HEK293 (cell line): ENCODE data around the gene ST6GALNAC1.
A peak's percentile ranks its signal among the peaks of the same experiment; 100 is the strongest.

ENCODE experiments used
- CTCF ChIA-PET: fragments of 350-600 bp; formaldehyde crosslinking; extraction: SDS; loops from one replicate; lab custom pipeline; 2021; ENCODE audit warnings: antibody characterized with exemption; lab: Yijun Ruan, JAX
- POLR2A ChIA-PET: fragments of 300-600 bp; formaldehyde crosslinking; extraction: SDS; loops from one replicate; lab custom pipeline; 2020; ENCODE audit warnings: antibody characterized with exemption, inconsistent platforms; lab: Yijun Ruan, JAX
- H3K27ac ChIP-seq: fragments of 200-500 bp; sonication (Bioruptor generic); 2 replicates; pipeline ENCODE4 v1.5.1; 2014; ENCODE audit warnings: low read depth, low read length, control low read depth, inconsistent platforms; ENCODE audit errors: extremely low read depth
- H3K36me3 ChIP-seq, 2 experiments: fragments of 200-500 bp in 1 of 2; sonication (Bioruptor generic) in 1 of 2; 1 replicate in 1 of 2; 2 replicates in 1 of 2; pipeline ENCODE4 v1.5.1; 2014 to 2017; ENCODE audit warnings: inconsistent platforms in 2 of 2, low read length in 2 of 2; ENCODE audit not compliant: control insufficient read depth in 2 of 2, insufficient read depth in 1 of 2
- H3K4me1 ChIP-seq: fragments of 200-500 bp; sonication (Bioruptor generic); 2 replicates; pipeline ENCODE4 v1.5.1; 2014; ENCODE audit warnings: mild to moderate bottlenecking, low read length, inconsistent platforms; ENCODE audit not compliant: control insufficient read depth, insufficient read depth
- H3K4me3 ChIP-seq: 2 replicates; pipeline ENCODE4 v1.5.1; 2011; ENCODE audit warnings: low read depth, mild to moderate bottlenecking, control low read depth, low read length, moderate library complexity
- H3K9me3 ChIP-seq: fragments of 200-500 bp; sonication (Bioruptor generic); 2 replicates; pipeline ENCODE4 v1.5.1; 2014; ENCODE audit warnings: low read depth, low read length, inconsistent platforms; ENCODE audit not compliant: control insufficient read depth, insufficient read depth
- GLIS2 ChIP-seq: fragments of 450-650 bp; formaldehyde crosslinking; IDR thresholded peaks from 2 replicates; pipeline ENCODE4 v1.5.1; 2016; ENCODE audit warnings: missing biosample characterization, missing genetic modification characterization
- IKZF3 ChIP-seq: fragments of 450-650 bp; IDR thresholded peaks from 2 replicates; pipeline ENCODE4 v1.5.0; 2018; ENCODE audit warnings: missing biosample characterization, mild to moderate bottlenecking, missing genetic modification characterization, moderate library complexity
- KLF16 ChIP-seq: fragments of 450-650 bp; formaldehyde crosslinking; IDR thresholded peaks from 2 replicates; pipeline ENCODE4 v1.5.1; 2017; ENCODE audit warnings: missing biosample characterization, missing genetic modification characterization
- SETDB1 ChIP-seq: IDR thresholded peaks from one replicate; pipeline ENCODE4 v1.6.1; 2017; ENCODE audit warnings: mild to moderate bottlenecking, low read length, moderate library complexity, mixed read lengths; ENCODE audit not compliant: insufficient read length
- ZFP3 ChIP-seq: fragments of 450-650 bp; formaldehyde crosslinking; IDR thresholded peaks from 2 replicates; pipeline ENCODE4 v1.5.1; 2016; ENCODE audit warnings: low read depth, missing biosample characterization, missing genetic modification characterization
- ZFP37 ChIP-seq: fragments of 450-650 bp; formaldehyde crosslinking; IDR thresholded peaks from 2 replicates; pipeline ENCODE4 v1.5.1; 2016; ENCODE audit warnings: missing biosample characterization, missing genetic modification characterization
- ZNF112 ChIP-seq: fragments of 450-650 bp; formaldehyde crosslinking; IDR thresholded peaks from 2 replicates; pipeline ENCODE4 v1.5.0; 2017; ENCODE audit warnings: missing biosample characterization, missing genetic modification characterization
- ZNF184 ChIP-seq: fragments of 450-650 bp; IDR thresholded peaks from 2 replicates; pipeline ENCODE4 v1.5.1; 2018; ENCODE audit warnings: missing biosample characterization, mild to moderate bottlenecking, missing genetic modification characterization
- ZNF266 ChIP-seq: fragments of 450-650 bp; formaldehyde crosslinking; IDR thresholded peaks from 2 replicates; pipeline ENCODE4 v1.5.1; 2016; ENCODE audit warnings: missing biosample characterization, missing genetic modification characterization, low read depth
- ZNF274 ChIP-seq, 2 experiments: fragments of 200-500 bp in 1 of 2; fragments of 450-650 bp in 1 of 2; sonication (Bioruptor generic) in 1 of 2; formaldehyde crosslinking in 1 of 2; IDR thresholded peaks; 2 replicates each; pipeline versions ENCODE4 v1.5.1 to v1.6.1; 2014 to 2016; ENCODE audit warnings: borderline replicate concordance in 1 of 2, inconsistent platforms in 1 of 2, low read length in 1 of 2, missing biosample characterization in 1 of 2, missing genetic modification characterization in 1 of 2
- ZNF280D ChIP-seq: fragments of 450-650 bp; formaldehyde crosslinking; IDR thresholded peaks from 2 replicates; pipeline ENCODE4 v1.5.1; 2016; ENCODE audit warnings: missing biosample characterization, missing genetic modification characterization
- ZNF366 ChIP-seq: fragments of 450-650 bp; formaldehyde crosslinking; conservative IDR thresholded peaks from 2 replicates; pipeline ENCODE4 v1.5.1; 2016; ENCODE audit warnings: missing biosample characterization, missing genetic modification characterization
- ZNF510 ChIP-seq: fragments of 450-650 bp; formaldehyde crosslinking; IDR thresholded peaks from 2 replicates; pipeline ENCODE4 v1.5.1; 2018; ENCODE audit warnings: mild to moderate bottlenecking, missing genetic modification characterization, missing biosample characterization; ENCODE audit not compliant: insufficient replicate concordance
- ZNF596 ChIP-seq: fragments of 450-650 bp; IDR thresholded peaks from 2 replicates; pipeline ENCODE4 v1.5.0; 2018; ENCODE audit warnings: missing biosample characterization, mild to moderate bottlenecking, missing genetic modification characterization, moderate library complexity
- ZNF610 ChIP-seq: fragments of 450-650 bp; formaldehyde crosslinking; IDR thresholded peaks from 2 replicates; pipeline ENCODE4 v1.5.1; 2016; ENCODE audit warnings: missing biosample characterization, missing genetic modification characterization, borderline replicate concordance
- TF ChIP-seq, protein P1 (sequence below): fragments of 450-650 bp; IDR thresholded peaks from 2 replicates; pipeline ENCODE4 v1.5.1; 2018; ENCODE audit warnings: missing biosample characterization, mild to moderate bottlenecking, missing genetic modification characterization
- TF ChIP-seq, protein P2 (sequence below): fragments of 450-650 bp; formaldehyde crosslinking; IDR thresholded peaks from 2 replicates; pipeline ENCODE4 v1.5.1; 2016; ENCODE audit warnings: missing biosample characterization, missing genetic modification characterization
- TF ChIP-seq, protein P3 (sequence below): fragments of 450-650 bp; formaldehyde crosslinking; IDR thresholded peaks from 2 replicates; pipeline ENCODE4 v1.5.1; 2017; ENCODE audit warnings: missing biosample characterization, missing genetic modification characterization
- TF ChIP-seq, protein P4 (sequence below): fragments of 450-650 bp; formaldehyde crosslinking; IDR thresholded peaks from 2 replicates; pipeline ENCODE4 v1.5.1; 2017; ENCODE audit warnings: missing biosample characterization, missing genetic modification characterization
- TF ChIP-seq, protein P5 (sequence below): fragments of 450-650 bp; formaldehyde crosslinking; IDR thresholded peaks from 2 replicates; pipeline ENCODE4 v1.5.1; 2016; ENCODE audit warnings: missing biosample characterization, missing genetic modification characterization

The ST6GALNAC1 gene

GRCh38 chr17:76646712-76647111, 3.2 kb upstream of the ST6GALNAC1 start:
- CTCF ChIA-PET, result interaction anchor here (1.6 kb wide), 1 partner anchor 23 kb away, joined by 5 read pairs; no protein-coding TSS in a partner anchor
- POLR2A ChIA-PET, result no interaction called here

GRCh38 chr17:76645481-76645880, 1.9 kb upstream of the ST6GALNAC1 start:
- Histone ChIP-seq H3K4me3 (no peak overlapping the region), H3K4me1 (peaks cover 12% of the 10 kb centered on the region), H3K27ac (0 out of 2 replicates have a peak overlapping the region, but pooled peaks have one; percentile 4), H3K9me3 (no peaks in the 10 kb centered on the region), H3K36me3 (no peaks in the 10 kb centered on the region)
- ChIA-PET CTCF (interaction anchor here (1.6 kb wide), 1 partner anchor 22 kb away, joined by 5 read pairs; no protein-coding TSS in a partner anchor), POLR2A (no interaction called here)
- TF ChIP-seq ZNF610 (no peak), ZFP37 (tag by site-specific recombination) (no peak), ZNF510 (tag by site-specific recombination) (no peak), ZNF184 (no peak), ZNF366 (tag by site-specific recombination) (no peak), IKZF3 (tag by site-specific recombination) (no peak), ZNF274 (IDR thresholded peaks at IDR 0.05; ENCODE audit: low read length) (no peak), ZNF274 (tag by site-specific recombination; IDR thresholded peaks at IDR 0.05; ENCODE audit: borderline replicate concordance) (no peak), ZNF266 (tag by site-specific recombination) (no peak), ZFP3 (no peak), ZNF596 (tag by site-specific recombination) (no peak), GLIS2 (tag by site-specific recombination) (no peak), ZNF280D (tag by site-specific recombination) (no peak), KLF16 (no peak)
- TF ChIP-seq, protein P1, sequence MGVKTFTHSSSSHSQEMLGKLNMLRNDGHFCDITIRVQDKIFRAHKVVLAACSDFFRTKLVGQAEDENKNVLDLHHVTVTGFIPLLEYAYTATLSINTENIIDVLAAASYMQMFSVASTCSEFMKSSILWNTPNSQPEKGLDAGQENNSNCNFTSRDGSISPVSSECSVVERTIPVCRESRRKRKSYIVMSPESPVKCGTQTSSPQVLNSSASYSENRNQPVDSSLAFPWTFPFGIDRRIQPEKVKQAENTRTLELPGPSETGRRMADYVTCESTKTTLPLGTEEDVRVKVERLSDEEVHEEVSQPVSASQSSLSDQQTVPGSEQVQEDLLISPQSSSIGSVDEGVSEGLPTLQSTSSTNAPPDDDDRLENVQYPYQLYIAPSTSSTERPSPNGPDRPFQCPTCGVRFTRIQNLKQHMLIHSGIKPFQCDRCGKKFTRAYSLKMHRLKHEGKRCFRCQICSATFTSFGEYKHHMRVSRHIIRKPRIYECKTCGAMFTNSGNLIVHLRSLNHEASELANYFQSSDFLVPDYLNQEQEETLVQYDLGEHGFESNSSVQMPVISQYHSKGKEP (tag by site-specific recombination), result no peak
- TF ChIP-seq, protein P2, sequence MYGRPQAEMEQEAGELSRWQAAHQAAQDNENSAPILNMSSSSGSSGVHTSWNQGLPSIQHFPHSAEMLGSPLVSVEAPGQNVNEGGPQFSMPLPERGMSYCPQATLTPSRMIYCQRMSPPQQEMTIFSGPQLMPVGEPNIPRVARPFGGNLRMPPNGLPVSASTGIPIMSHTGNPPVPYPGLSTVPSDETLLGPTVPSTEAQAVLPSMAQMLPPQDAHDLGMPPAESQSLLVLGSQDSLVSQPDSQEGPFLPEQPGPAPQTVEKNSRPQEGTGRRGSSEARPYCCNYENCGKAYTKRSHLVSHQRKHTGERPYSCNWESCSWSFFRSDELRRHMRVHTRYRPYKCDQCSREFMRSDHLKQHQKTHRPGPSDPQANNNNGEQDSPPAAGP (tag by site-specific recombination), result no peak
- TF ChIP-seq, protein P3, sequence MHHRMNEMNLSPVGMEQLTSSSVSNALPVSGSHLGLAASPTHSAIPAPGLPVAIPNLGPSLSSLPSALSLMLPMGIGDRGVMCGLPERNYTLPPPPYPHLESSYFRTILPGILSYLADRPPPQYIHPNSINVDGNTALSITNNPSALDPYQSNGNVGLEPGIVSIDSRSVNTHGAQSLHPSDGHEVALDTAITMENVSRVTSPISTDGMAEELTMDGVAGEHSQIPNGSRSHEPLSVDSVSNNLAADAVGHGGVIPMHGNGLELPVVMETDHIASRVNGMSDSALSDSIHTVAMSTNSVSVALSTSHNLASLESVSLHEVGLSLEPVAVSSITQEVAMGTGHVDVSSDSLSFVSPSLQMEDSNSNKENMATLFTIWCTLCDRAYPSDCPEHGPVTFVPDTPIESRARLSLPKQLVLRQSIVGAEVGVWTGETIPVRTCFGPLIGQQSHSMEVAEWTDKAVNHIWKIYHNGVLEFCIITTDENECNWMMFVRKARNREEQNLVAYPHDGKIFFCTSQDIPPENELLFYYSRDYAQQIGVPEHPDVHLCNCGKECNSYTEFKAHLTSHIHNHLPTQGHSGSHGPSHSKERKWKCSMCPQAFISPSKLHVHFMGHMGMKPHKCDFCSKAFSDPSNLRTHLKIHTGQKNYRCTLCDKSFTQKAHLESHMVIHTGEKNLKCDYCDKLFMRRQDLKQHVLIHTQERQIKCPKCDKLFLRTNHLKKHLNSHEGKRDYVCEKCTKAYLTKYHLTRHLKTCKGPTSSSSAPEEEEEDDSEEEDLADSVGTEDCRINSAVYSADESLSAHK (tag by site-specific recombination), result no peak
- TF ChIP-seq, protein P4, sequence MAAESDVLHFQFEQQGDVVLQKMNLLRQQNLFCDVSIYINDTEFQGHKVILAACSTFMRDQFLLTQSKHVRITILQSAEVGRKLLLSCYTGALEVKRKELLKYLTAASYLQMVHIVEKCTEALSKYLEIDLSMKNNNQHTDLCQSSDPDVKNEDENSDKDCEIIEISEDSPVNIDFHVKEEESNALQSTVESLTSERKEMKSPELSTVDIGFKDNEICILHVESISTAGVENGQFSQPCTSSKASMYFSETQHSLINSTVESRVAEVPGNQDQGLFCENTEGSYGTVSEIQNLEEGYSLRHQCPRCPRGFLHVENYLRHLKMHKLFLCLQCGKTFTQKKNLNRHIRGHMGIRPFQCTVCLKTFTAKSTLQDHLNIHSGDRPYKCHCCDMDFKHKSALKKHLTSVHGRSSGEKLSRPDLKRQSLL, result no peak
- TF ChIP-seq, protein P5, sequence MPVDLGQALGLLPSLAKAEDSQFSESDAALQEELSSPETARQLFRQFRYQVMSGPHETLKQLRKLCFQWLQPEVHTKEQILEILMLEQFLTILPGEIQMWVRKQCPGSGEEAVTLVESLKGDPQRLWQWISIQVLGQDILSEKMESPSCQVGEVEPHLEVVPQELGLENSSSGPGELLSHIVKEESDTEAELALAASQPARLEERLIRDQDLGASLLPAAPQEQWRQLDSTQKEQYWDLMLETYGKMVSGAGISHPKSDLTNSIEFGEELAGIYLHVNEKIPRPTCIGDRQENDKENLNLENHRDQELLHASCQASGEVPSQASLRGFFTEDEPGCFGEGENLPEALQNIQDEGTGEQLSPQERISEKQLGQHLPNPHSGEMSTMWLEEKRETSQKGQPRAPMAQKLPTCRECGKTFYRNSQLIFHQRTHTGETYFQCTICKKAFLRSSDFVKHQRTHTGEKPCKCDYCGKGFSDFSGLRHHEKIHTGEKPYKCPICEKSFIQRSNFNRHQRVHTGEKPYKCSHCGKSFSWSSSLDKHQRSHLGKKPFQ (tag by site-specific recombination), result no peak

More at GRCh38 chr17:76646712-76647111, 3.2 kb upstream of the ST6GALNAC1 start:
- Histone ChIP-seq H3K9me3 (no peaks in the 10 kb centered on the region), H3K27ac (no peak overlapping the region), H3K4me1 (peaks cover under 1% of the 10 kb centered on the region; the same call in 1 of the 2 replicates), H3K36me3 (no peaks in the 10 kb centered on the region)
- TF ChIP-seq SETDB1 (peak; percentile 87), ZNF274 (IDR thresholded peaks at IDR 0.05; ENCODE audit: low read length) (no peak), ZNF274 (tag by site-specific recombination; IDR thresholded peaks at IDR 0.05; ENCODE audit: borderline replicate concordance) (no peak), ZNF112 (tag by site-specific recombination) (no peak)
- TF ChIP-seq, all 188 proteins: peak for 1
- H3K4me3 ChIP-seq, result no peak overlapping the region
